Measurements from ENCODE around the gene CD200.

Gene CD200

DNA sequence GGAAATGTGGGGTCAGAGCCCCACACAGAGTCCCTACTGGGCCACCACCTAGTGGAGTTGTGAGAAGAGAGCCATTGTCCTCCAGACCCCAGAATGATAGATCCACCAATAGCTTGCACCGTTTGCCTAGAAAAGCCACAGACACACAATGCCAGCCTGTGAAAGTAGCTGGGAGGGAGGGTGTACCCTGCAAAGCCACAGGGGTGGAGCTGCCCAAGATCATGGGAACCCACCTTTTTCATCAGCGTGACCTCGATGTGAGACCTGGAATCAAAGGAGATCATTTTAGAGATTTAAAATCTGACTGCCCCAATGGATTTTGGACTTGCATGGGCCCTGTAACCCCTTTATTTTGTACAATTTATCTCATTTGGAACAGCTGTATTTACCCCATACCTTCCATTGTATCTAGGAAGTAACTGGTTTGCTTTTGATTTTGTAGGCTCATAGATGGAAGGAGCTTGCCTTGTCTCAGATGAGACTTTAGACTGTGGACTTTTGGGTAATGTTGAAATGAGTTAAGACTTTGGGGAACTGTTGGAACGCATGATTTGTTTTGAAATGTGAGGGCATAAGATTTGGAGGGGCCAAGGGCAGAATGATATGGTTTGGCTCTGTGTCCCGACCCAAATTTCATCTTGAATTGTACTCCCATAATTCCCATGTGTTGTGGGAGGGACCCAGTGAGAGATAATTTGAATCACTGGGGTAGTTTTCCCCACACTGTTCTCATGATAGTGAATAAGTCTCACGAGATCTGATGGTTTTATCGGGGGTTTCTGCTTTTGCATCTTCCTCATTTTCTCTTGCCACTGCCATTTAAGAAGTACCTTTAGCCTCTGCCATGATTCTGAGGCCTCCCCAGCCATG lies 49.0 kb downstream of the CD200 start:
- no peak overlapping the region for H3K27ac ChIP-seq (ENCODE audit: low read length, poor library complexity, severe bottlenecking)
- no peak overlapping the region for H3K14ac ChIP-seq (ENCODE audit: low read length in 2 of 2)
- H2BK15ac ChIP-seq (ENCODE audit: low read depth, poor library complexity, severe bottlenecking) = no peak overlapping the region
- H3K9ac ChIP-seq (ENCODE audit: low read length) = no peak overlapping the region
- no peak overlapping the region for H2AFZ ChIP-seq (ENCODE audit: low read depth, low read length)
- H3K79me1 ChIP-seq (replicated peaks; ENCODE audit: low read length, poor library complexity, severe bottlenecking) = no peaks in the 10 kb centered on the region
- no peak overlapping the region for H3K4me3 ChIP-seq (ENCODE audit: insufficient read depth in 1 of 2, low read depth in 1 of 2, low read length in 2 of 2)
- no peak overlapping the region for H3K4me2 ChIP-seq (ENCODE audit: low read length, poor library complexity, severe bottlenecking)
- H4K91ac ChIP-seq (ENCODE audit: low read length) = no peak overlapping the region
- H2BK120ac ChIP-seq (ENCODE audit: low read depth, low read length) = no peak overlapping the region
- no peak overlapping the region for H2BK12ac ChIP-seq (ENCODE audit: low read length in 2 of 2)
- no peak overlapping the region for H3K18ac ChIP-seq (ENCODE audit: low read depth in 1 of 2, low read length in 2 of 2)
- no peaks in the 10 kb centered on the region for H3K36me3 ChIP-seq (ENCODE audit: control insufficient read depth in 1 of 2, insufficient read depth in 2 of 2, low read depth in 1 of 2, low read length in 2 of 2)
- H3K9me3 ChIP-seq (ENCODE audit: control insufficient read depth, low read length) = no peaks in the 10 kb centered on the region
- H3K4me1 ChIP-seq (ENCODE audit: control insufficient read depth, insufficient read depth, low read depth, low read length) = peaks cover 6% of the 10 kb centered on the region
- DNase-seq = no peak
- no peaks in the 10 kb centered on the region for H3K27me3 ChIP-seq (ENCODE audit: control insufficient read depth in 1 of 2, insufficient read depth in 1 of 2, low read length in 2 of 2)
- H2AK5ac ChIP-seq (ENCODE audit: low read length, severe bottlenecking) = no peak overlapping the region
- H2BK5ac ChIP-seq (ENCODE audit: low read depth, low read length, poor library complexity, severe bottlenecking) = no peak overlapping the region
- H3K23ac ChIP-seq (ENCODE audit: low read length in 2 of 2) = no peak overlapping the region
- 97% methylated on average over 7 of the region's 7 CpGs for WGBS
- H4K8ac ChIP-seq (ENCODE audit: low read length) = no peak overlapping the region
- no peak overlapping the region for H3K4ac ChIP-seq (ENCODE audit: low read depth in 1 of 2, low read length in 2 of 2)

DNA sequence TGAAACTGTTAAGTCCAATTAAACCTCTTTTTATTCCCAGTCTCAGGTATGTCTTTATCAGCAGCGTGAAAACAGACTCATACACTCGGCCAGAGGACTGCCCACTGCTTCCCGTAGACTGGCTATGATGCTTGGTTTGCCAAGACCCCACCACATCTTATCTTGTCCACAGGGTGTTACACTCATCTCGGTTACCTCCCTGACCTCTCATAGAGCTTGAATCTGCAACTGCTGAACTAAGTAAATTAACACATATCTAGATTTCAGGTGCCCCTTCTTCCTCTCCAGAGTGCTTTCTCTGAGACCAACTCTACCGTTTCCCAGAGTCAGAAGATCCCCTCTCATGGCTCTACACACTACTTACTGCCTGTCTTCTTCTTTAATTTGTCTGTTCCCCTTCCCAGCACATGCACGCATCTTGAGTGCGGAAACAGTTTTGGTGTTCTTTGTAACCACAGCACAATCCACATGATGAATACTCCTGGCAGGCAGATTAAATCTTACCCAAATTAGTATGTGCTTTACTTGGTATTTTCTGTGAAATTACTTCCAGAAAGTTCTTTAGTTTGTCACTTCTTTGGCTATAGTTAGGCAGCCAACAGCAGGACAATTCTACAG lies 49.7 kb downstream of the CD200 start:
- H3K4me2 ChIP-seq (ENCODE audit: low read length, poor library complexity, severe bottlenecking) = no peak overlapping the region
- peaks cover 5% of the 10 kb centered on the region for H3K4me1 ChIP-seq (ENCODE audit: control insufficient read depth, insufficient read depth, low read depth, low read length)
- H2AFZ ChIP-seq (ENCODE audit: low read depth, low read length) = no peak overlapping the region
- no peak overlapping the region for H2BK5ac ChIP-seq (ENCODE audit: low read depth, low read length, poor library complexity, severe bottlenecking)
- no peak overlapping the region for H2BK12ac ChIP-seq (ENCODE audit: low read length in 2 of 2)
- H2AK5ac ChIP-seq (ENCODE audit: low read length, severe bottlenecking) = peak overlapping the region; percentile 19
- H4K8ac ChIP-seq (ENCODE audit: low read length) = no peak overlapping the region
- no peak overlapping the region for H3K27ac ChIP-seq (ENCODE audit: low read length, poor library complexity, severe bottlenecking)
- H2BK15ac ChIP-seq (ENCODE audit: low read depth, poor library complexity, severe bottlenecking) = no peak overlapping the region
- no peaks in the 10 kb centered on the region for H3K27me3 ChIP-seq (ENCODE audit: control insufficient read depth in 1 of 2, insufficient read depth in 1 of 2, low read length in 2 of 2)
- WGBS = 87% methylated on average over 7 of the region's 7 CpGs
- H4K91ac ChIP-seq (ENCODE audit: low read length) = no peak overlapping the region
- no peak for DNase-seq
- H3K36me3 ChIP-seq (ENCODE audit: control insufficient read depth in 1 of 2, insufficient read depth in 2 of 2, low read depth in 1 of 2, low read length in 2 of 2) = no peaks in the 10 kb centered on the region
- no peak overlapping the region for H3K4me3 ChIP-seq (ENCODE audit: insufficient read depth in 1 of 2, low read depth in 1 of 2, low read length in 2 of 2)
- no peak overlapping the region for H3K4ac ChIP-seq (ENCODE audit: low read depth in 1 of 2, low read length in 2 of 2)
- H3K18ac ChIP-seq (ENCODE audit: low read depth in 1 of 2, low read length in 2 of 2) = no peak overlapping the region
- H3K23ac ChIP-seq (ENCODE audit: low read length in 2 of 2) = no peak overlapping the region
- no peaks in the 10 kb centered on the region for H3K79me1 ChIP-seq (replicated peaks; ENCODE audit: low read length, poor library complexity, severe bottlenecking)
- H3K9ac ChIP-seq (ENCODE audit: low read length) = no peak overlapping the region
- H2BK120ac ChIP-seq (ENCODE audit: low read depth, low read length) = no peak overlapping the region
- no peak overlapping the region for H3K14ac ChIP-seq (ENCODE audit: low read length in 2 of 2)
- H3K9me3 ChIP-seq (ENCODE audit: control insufficient read depth, low read length) = no peaks in the 10 kb centered on the region

DNA sequence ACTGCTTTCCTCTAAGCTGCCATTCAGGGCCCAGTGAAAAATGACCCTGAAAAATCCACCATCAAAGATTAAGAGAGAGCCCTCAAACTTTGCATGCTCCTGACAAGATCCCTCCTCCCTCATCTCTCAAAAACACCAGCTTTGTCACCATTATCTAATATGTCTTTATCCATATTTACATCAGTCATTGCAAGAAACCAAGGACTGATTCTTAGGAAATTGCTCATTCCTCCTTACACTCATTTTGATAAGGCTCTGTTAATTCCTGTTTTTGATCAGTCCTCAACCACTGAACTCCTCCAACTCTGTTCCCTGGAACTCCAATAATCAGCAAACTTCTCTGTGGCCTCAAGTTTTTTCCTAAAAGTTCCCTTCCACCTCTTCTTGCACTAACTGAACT lies 51.8 kb downstream of the CD200 start:
- H2BK15ac ChIP-seq (ENCODE audit: low read depth, poor library complexity, severe bottlenecking) = no peak overlapping the region
- no peak overlapping the region for H4K8ac ChIP-seq (ENCODE audit: low read length)
- H3K79me1 ChIP-seq (replicated peaks; ENCODE audit: low read length, poor library complexity, severe bottlenecking) = no peaks in the 10 kb centered on the region
- no peaks in the 10 kb centered on the region for H3K36me3 ChIP-seq (ENCODE audit: control insufficient read depth in 1 of 2, insufficient read depth in 2 of 2, low read depth in 1 of 2, low read length in 2 of 2)
- H3K23ac ChIP-seq (ENCODE audit: low read length in 2 of 2) = no peak overlapping the region
- no peak for DNase-seq
- no peaks in the 10 kb centered on the region for H3K9me3 ChIP-seq (ENCODE audit: control insufficient read depth, low read length)
- H3K4me3 ChIP-seq (ENCODE audit: insufficient read depth in 1 of 2, low read depth in 1 of 2, low read length in 2 of 2) = no peak overlapping the region
- H3K4me1 ChIP-seq (ENCODE audit: control insufficient read depth, insufficient read depth, low read depth, low read length) = no peaks in the 10 kb centered on the region
- no peak overlapping the region for H2AK5ac ChIP-seq (ENCODE audit: low read length, severe bottlenecking)
- no peak overlapping the region for H3K18ac ChIP-seq (ENCODE audit: low read depth in 1 of 2, low read length in 2 of 2)
- H2BK5ac ChIP-seq (ENCODE audit: low read depth, low read length, poor library complexity, severe bottlenecking) = no peak overlapping the region
- H2BK12ac ChIP-seq (ENCODE audit: low read length in 2 of 2) = no peak overlapping the region
- no peak overlapping the region for H4K91ac ChIP-seq (ENCODE audit: low read length)
- no peak overlapping the region for H3K9ac ChIP-seq (ENCODE audit: low read length)
- no peak overlapping the region for H3K27ac ChIP-seq (ENCODE audit: low read length, poor library complexity, severe bottlenecking)
- H2BK120ac ChIP-seq (ENCODE audit: low read depth, low read length) = no peak overlapping the region
- H3K4me2 ChIP-seq (ENCODE audit: low read length, poor library complexity, severe bottlenecking) = no peak overlapping the region
- H3K27me3 ChIP-seq (ENCODE audit: control insufficient read depth in 1 of 2, insufficient read depth in 1 of 2, low read length in 2 of 2) = no peaks in the 10 kb centered on the region
- no peak overlapping the region for H3K4ac ChIP-seq (ENCODE audit: low read depth in 1 of 2, low read length in 2 of 2)
- no peak overlapping the region for H2AFZ ChIP-seq (ENCODE audit: low read depth, low read length)
- no peak overlapping the region for H3K14ac ChIP-seq (ENCODE audit: low read length in 2 of 2)

DNA sequence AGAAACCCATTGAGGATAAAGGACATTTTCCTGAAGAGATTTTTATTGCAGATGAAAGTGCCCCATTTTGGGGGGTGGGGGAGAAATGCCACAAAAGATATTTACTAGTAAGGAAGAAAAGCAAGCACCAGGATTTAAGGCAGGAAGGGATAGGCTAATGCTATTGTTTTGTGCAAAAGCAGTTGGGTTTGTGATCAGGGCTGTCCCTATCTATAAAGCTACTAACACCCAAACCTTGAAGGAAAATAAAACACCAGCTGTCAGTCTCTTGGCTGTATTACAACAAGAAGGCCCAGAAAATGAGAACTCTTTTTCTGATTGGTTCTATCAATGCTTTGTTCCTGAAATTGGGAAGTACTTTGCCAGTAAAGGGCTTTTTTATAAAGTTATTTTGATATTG lies 56.0 kb downstream of the CD200 start:
- H2AK5ac ChIP-seq (ENCODE audit: low read length, severe bottlenecking) = peak overlapping the region; percentile 29
- H3K27ac ChIP-seq (ENCODE audit: low read length, poor library complexity, severe bottlenecking) = no peak overlapping the region
- DNase-seq = no peak
- H3K14ac ChIP-seq (ENCODE audit: low read length in 2 of 2) = no peak overlapping the region
- H2AFZ ChIP-seq (ENCODE audit: low read depth, low read length) = no peak overlapping the region
- no peak overlapping the region for H3K9ac ChIP-seq (ENCODE audit: low read length)
- no peaks in the 10 kb centered on the region for H3K79me1 ChIP-seq (replicated peaks; ENCODE audit: low read length, poor library complexity, severe bottlenecking)
- H2BK12ac ChIP-seq (ENCODE audit: low read length in 2 of 2) = no peak overlapping the region
- no peak overlapping the region for H3K4ac ChIP-seq (ENCODE audit: low read depth in 1 of 2, low read length in 2 of 2)
- H2BK5ac ChIP-seq (ENCODE audit: low read depth, low read length, poor library complexity, severe bottlenecking) = no peak overlapping the region
- H3K23ac ChIP-seq (ENCODE audit: low read length in 2 of 2) = no peak overlapping the region
- H3K18ac ChIP-seq (ENCODE audit: low read depth in 1 of 2, low read length in 2 of 2) = no peak overlapping the region
- no peak overlapping the region for H2BK15ac ChIP-seq (ENCODE audit: low read depth, poor library complexity, severe bottlenecking)
- no peak overlapping the region for H2BK120ac ChIP-seq (ENCODE audit: low read depth, low read length)
- H3K4me2 ChIP-seq (ENCODE audit: low read length, poor library complexity, severe bottlenecking) = no peak overlapping the region
- no peak overlapping the region for H4K91ac ChIP-seq (ENCODE audit: low read length)
- H3K4me1 ChIP-seq (ENCODE audit: control insufficient read depth, insufficient read depth, low read depth, low read length) = peaks cover 2% of the 10 kb centered on the region
- no peaks in the 10 kb centered on the region for H3K27me3 ChIP-seq (ENCODE audit: control insufficient read depth in 1 of 2, insufficient read depth in 1 of 2, low read length in 2 of 2)
- H3K9me3 ChIP-seq (ENCODE audit: control insufficient read depth, low read length) = peaks cover 4% of the 10 kb centered on the region
- no peak overlapping the region for H4K8ac ChIP-seq (ENCODE audit: low read length)
- no peak overlapping the region for H3K4me3 ChIP-seq (ENCODE audit: insufficient read depth in 1 of 2, low read depth in 1 of 2, low read length in 2 of 2)
- no peaks in the 10 kb centered on the region for H3K36me3 ChIP-seq (ENCODE audit: control insufficient read depth in 1 of 2, insufficient read depth in 2 of 2, low read depth in 1 of 2, low read length in 2 of 2)

All from mesenchymal stem cell (in vitro differentiated cells and primary cell).